Stimulated activated CD8-positive, alpha-beta memory T cell treated with anti-CD3 and anti-CD28 coated beads, Interleukin-7, amount 100 ng/mL, for 1 hour (primary cell): ENCODE data around the gene RNF144B.
"Not testable (repeated sequence)": the region's sequence is repeated elsewhere in the genome, so short reads cannot be mapped to it uniquely, and the experiment has no call there.

Experiments used
- DNase-seq, 2 donors: peaks; one replicate each; pipeline ENCODE4 v3.0.0-alpha.2; 2020; ENCODE audit warnings: low read depth in 2 of 2

Gene RNF144B

GRCh38 chr6:18387061-18387721, at the start of gene RNF144B:
Gene RNF144B, plus strand, starts transcription at chr6:18387350. Its CDS starts 12,185 bp downstream, at chr6:18399535.
- DNase-seq = peak; percentile 22 to 25

DNA sequence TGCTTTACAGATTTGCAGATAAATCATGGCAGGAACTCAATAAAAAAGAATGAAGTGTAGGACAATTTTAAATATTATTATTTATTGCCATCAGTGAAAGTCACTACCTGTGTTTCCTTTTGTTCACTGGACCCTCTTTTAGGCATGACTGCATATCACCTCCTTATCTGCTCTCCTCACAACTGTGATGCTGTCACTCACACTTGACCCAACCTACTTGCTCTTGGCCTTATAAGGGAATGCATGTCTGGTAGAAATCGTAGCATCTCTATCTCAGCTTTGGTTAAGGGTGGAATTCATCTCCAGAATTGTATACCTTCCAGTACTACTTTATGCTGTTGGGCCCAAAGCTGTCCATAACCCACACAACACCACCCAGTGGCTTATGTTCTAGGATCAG, 47.6 kb upstream of the RNF144B start:
- no peak for DNase-seq

- no peak for DNase-seq
Observed at GRCh38 chr6:18340781-18341551, 46.2 kb upstream of the RNF144B start.

DNA sequence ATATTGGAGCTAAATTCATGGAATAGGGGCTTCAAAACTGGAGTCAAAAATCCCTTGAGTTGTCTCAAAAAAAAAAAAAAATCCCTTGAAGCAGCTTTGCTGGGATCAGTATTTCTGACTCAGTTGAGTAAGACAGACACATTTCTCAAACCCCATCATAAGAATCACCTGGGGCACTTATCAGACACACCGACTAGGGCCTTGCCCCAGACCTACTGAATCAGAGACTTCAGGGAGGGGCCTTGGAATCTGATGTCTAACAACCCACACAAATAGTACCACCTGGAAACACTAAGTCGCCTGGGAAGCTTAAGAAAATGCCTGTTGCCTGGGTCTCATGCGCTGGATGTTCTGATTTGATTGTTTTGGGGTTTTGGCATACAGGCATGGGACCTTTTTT, 44.9 kb upstream of the RNF144B start:
- DNase-seq = no peak

GRCh38 chr6:18343741-18344140, 43.4 kb upstream of the RNF144B start:
- no peak for DNase-seq

- no peak for DNase-seq
Observed at GRCh38 chr6:18347021-18347577, 40.1 kb upstream of the RNF144B start.

- DNase-seq = no peak
Observed at GRCh38 chr6:18347866-18348265, 39.3 kb upstream of the RNF144B start.

- DNase-seq = no peak
Observed at GRCh38 chr6:18349386-18349785, 37.8 kb upstream of the RNF144B start.

- DNase-seq = no peak
Observed at GRCh38 chr6:18350271-18350670, 36.9 kb upstream of the RNF144B start.

DNA sequence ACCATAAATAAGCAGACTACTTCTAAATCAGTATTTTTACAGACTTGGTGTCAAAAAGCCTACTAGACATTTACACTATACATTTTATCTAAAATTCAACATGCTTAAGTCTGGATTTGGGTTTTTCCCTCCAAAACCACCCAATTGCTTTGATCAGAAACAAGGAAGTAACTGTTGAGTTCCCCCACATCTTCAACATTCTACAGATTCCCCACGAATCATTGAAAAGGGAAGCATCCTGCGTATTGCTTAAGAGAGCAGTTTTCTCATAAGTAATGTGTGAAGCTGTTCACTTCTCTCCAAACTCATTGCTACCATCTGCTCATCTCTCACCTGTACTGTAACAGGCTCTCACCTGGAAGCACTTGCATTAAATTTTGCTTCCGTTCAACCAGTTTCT, 36.4 kb upstream of the RNF144B start:
- DNase-seq = no peak

GRCh38 chr6:18352001-18352400, 35.1 kb upstream of the RNF144B start:
- no peak for DNase-seq

DNA sequence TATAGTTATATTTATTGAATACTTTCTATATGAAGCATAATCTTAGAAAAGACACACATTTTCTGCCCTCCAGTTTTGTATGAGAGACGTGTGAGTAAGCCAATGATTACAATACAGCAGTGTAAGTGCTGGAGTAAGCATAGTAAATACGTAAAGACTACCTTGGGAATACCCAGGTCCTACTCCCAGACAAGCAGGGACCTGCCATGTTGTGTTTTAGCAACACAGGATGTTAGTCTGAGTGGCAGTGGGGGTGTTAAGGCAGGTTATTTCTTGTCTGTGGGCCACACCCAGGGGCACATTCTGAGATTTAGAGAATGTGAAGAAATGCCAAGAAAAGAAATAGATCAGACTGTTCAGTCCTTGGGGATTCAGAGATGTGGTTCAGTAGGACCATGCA, 34.3 kb upstream of the RNF144B start:
- DNase-seq = no peak

- DNase-seq = no peak
Observed at GRCh38 chr6:18353251-18353650, 33.9 kb upstream of the RNF144B start.

GRCh38 chr6:18357546-18357945, 29.6 kb upstream of the RNF144B start:
- not testable (repeated sequence) for DNase-seq

DNA sequence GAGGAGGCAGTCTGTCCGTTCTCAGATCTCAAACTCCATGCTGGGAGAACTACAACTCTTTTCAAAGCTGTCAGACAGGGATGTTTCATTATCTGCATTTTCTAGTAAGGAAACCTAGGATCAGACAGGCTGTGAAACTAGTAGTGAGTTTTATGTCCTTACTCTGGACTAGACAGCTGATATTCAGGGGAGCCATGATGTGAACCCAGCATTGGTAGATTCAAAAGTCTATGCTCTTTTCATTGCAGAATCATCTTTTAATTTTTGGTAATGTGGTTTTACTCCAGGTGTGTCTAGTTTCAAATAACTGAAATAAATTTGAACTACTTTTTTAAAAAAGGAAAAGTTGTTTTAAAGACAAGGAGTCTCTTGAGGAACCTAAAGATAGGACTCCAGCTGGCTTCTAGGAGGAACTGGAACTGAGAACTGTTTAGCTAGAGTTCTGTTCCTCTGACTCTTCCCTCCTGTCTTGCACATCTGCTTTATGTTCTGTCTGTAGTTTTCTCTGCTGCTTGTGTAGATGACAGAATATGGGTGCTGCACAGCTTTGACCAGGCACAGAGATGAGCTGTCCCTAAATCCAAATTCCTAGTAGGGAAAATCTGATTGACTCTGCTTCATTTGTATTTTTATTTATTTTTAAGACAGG, 27.8 kb upstream of the RNF144B start:
- DNase-seq = no peak

GRCh38 chr6:18360188-18360587, 27.0 kb upstream of the RNF144B start:
- DNase-seq = no peak

DNA sequence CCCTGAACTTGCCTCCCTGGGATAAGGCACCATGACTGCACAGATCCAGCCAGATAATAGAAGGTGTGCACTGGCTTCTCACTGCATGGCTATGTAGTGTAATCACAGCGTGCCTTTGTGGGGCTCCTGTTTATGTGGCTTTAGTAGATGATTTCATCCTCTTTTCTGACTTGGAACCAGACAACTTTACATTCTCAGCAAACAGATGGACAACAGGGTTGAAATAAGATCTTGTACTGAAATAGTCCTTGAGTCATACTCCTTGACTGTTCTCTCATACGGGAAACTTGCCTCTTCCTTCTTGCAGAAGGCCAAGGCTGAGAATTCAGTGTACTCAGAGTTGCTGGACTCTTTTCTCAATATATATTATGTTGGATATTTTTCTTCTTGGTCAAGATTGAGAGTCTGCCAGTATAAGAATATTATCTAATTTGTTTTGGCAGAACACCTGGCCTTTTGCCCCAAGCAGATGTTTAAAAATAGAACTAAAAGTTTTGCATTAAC, 25.0 kb upstream of the RNF144B start:
- DNase-seq = no peak

- DNase-seq = no peak
Observed at GRCh38 chr6:18363746-18364145, 23.4 kb upstream of the RNF144B start.

GRCh38 chr6:18364561-18364960, 22.6 kb upstream of the RNF144B start:
- not testable (repeated sequence) for DNase-seq

- DNase-seq = no peak
Observed at GRCh38 chr6:18367371-18367770, 19.8 kb upstream of the RNF144B start.

- DNase-seq = no peak
Observed at GRCh38 chr6:18368277-18369105, 18.7 kb upstream of the RNF144B start.
